ENCODE results near the gene TSPY1.
"Not testable (repeated sequence)": the region's sequence is repeated elsewhere in the genome, so short reads cannot be mapped to it uniquely, and the experiment has no call there.

Gene TSPY1, protein sequence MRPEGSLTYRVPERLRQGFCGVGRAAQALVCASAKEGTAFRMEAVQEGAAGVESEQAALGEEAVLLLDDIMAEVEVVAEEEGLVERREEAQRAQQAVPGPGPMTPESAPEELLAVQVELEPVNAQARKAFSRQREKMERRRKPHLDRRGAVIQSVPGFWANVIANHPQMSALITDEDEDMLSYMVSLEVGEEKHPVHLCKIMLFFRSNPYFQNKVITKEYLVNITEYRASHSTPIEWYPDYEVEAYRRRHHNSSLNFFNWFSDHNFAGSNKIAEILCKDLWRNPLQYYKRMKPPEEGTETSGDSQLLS

DNA sequence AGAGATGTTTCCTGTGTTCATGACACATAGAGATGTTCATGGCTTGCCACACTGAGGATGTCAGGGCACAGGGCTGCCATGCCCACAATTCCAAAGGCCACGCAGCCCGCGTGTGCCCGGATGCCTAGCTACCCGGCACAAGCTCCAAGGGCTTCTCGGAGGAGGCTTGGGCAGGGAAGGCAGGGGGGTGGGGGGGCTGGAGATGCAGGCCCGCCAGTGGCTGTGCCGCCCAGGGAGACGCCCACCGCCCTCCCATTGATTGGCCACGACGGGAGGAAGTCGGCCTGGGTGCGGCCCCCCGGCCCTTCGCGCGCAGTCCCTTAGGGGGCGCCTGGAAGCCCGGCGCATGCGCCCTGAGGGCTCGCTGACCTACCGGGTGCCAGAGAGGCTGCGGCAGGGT is at the start of gene TSPY1:
TSS of gene TSPY1 (plus strand) at position 301 of the 400 bp plus-strand sequence. CDS start at position 347, 46 bp downstream.
- DNase-seq (ENCODE audit: low read depth), result not testable (repeated sequence)

DNA sequence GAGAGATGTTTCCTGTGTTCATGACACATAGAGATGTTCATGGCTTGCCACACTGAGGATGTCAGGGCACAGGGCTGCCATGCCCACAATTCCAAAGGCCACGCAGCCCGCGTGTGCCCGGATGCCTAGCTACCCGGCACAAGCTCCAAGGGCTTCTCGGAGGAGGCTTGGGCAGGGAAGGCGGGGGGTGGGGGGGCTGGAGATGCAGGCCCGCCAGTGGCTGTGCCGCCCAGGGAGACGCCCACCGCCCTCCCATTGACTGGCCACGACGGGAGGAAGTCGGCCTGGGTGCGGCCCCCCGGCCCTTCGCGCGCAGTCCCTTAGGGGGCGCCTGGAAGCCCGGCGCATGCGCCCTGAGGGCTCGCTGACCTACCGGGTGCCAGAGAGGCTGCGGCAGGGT is 20.2 kb downstream of the TSPY1 start, which contains the start of gene TSPY9:
TSS of gene TSPY9 (plus strand) at position 301 of the 400 bp plus-strand sequence. CDS start at position 347, 46 bp downstream.
- DNase-seq (ENCODE audit: low read depth), result not testable (repeated sequence)

DNA sequence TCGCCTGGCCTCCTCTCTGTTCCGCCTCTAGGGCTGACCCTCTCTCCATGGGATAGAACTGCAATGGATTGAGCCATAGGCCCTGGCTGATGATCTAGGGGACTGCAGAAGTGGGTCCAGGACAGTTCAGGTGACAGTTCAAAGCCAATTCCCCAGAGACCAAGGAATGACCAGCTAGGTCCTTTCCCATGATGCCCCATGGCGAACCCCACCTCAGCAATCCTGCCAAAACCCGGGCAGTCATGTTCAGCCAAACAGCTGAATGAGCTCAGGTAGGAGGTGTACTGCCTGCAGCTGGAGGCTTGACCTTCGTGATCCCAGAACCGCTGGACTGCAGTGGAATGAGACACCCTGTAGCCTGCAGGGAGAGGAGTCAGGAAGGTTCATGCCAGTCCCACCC is 37.6 kb downstream of the TSPY1 start:
- DNase-seq (ENCODE audit: low read depth), result not testable (repeated sequence)

DNA sequence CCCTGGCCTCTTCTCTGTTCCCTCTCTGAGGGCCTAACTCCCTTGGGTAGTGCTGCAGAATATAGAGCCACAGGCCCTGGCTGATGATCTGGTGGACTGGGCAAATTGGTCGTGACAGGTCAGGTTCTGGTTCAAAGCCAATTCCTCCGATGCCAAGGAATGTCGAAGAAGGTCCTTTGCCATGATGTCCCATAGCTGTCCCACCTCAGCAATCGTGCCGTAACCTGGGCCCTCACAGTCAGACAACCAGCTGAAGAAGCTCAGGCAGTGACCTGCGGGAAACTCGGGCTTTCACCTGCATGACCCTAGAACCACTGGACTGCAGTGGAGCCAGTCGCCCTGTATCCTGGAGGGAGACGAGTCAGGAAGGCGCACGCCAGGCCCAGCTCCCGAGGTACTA is 49.5 kb downstream of the TSPY1 start:
- not testable (repeated sequence) for DNase-seq (ENCODE audit: low read depth)

All from activated T-cell treated with anti-CD3 and anti-CD28 coated beads for 24 hours (primary cell).